HepG2 (cell line): ENCODE measurements around the gene DNAJC11. TPM values are rescaled to one million over a fixed set of nuclear protein-coding genes. Genes with fewer than 3 reads are reported as not detected.

Experiments used
- CERS6 ChIP-seq: sonication (generic); formaldehyde crosslinking; IDR thresholded peaks from 2 replicates; pipeline ENCODE4 v1.5.0; 2020; ENCODE audit warnings: missing genetic modification reagents
- CHD2 ChIP-seq: IDR thresholded peaks from 2 replicates; pipeline ENCODE4 v1.6.1; 2011; ENCODE audit warnings: low read depth, low read length, improper control_type of control experiment
- EEA1 ChIP-seq: sonication (generic); formaldehyde crosslinking; IDR thresholded peaks from 2 replicates; pipeline ENCODE4 v1.5.1; 2020; ENCODE audit warnings: mild to moderate bottlenecking, missing genetic modification reagents, borderline replicate concordance
- FLYWCH1 ChIP-seq: sonication (generic); formaldehyde crosslinking; IDR thresholded peaks from 2 replicates; pipeline ENCODE4 v1.8.1; 2023; ENCODE audit warnings: mild to moderate bottlenecking, missing genetic modification reagents
- NFKB2 ChIP-seq: sonication (generic); formaldehyde crosslinking; IDR thresholded peaks from 2 replicates; pipeline ENCODE4 v1.4.0; 2020; ENCODE audit warnings: missing genetic modification reagents, borderline replicate concordance
- NR2C2 ChIP-seq: sonication (generic); formaldehyde crosslinking; IDR thresholded peaks from 2 replicates; pipeline ENCODE4 v1.4.0; 2020; ENCODE audit warnings: missing genetic modification reagents, mild to moderate bottlenecking, moderate library complexity, borderline replicate concordance
- NR2F2 ChIP-seq: IDR thresholded peaks from 2 replicates; pipeline ENCODE4 v1.6.1; 2012; ENCODE audit warnings: low read depth, inconsistent platforms, borderline replicate concordance
- PAXIP1 ChIP-seq: sonication (generic); formaldehyde crosslinking; conservative IDR thresholded peaks from 2 replicates; pipeline ENCODE4 v1.4.0; 2020; ENCODE audit warnings: mild to moderate bottlenecking, missing genetic modification reagents, moderate library complexity
- ZBTB4 ChIP-seq: sonication (generic); formaldehyde crosslinking; IDR thresholded peaks from 2 replicates; pipeline ENCODE4 v1.4.0; 2020; ENCODE audit warnings: missing genetic modification reagents, mild to moderate bottlenecking, borderline replicate concordance
- ZNF17 ChIP-seq: sonication (generic); formaldehyde crosslinking; IDR thresholded peaks from 2 replicates; pipeline ENCODE4 v1.5.0; 2020; ENCODE audit warnings: mild to moderate bottlenecking, missing genetic modification reagents
- ZNF260 ChIP-seq: sonication (generic); formaldehyde crosslinking; IDR thresholded peaks from 2 replicates; pipeline ENCODE4 v1.4.0; 2020; ENCODE audit warnings: missing genetic modification reagents, low read depth, mild to moderate bottlenecking, borderline replicate concordance
- polyA plus RNA-seq, 8 experiments: library from polyadenylated mRNA; depleted of rRNA in 3 of 8; stranded (reverse) in 7 of 8; unstranded in 1 of 8; fragments of >200 nt; fragmentation: Illumina TruSeq in 4 of 8; extraction: Trizol in 4 of 8; gene quantifications; 2 replicates each; pipeline versions ENCODE4 v1.2.1 to v1.2.3, GENCODE V29; 2011 to 2016; ENCODE audit warnings: low read depth in 4 of 8, missing spikeins in 1 of 8, mixed read lengths in 1 of 8; ENCODE audit not compliant: insufficient read depth in 1 of 8
- total RNA-seq, 5 experiments: library from RNA; depleted of rRNA; stranded (reverse); fragments of >200 nt; fragmentation: Illumina TruSeq; extraction: Trizol; gene quantifications; 2 replicates each; pipeline ENCODE4 v1.2.3, GENCODE V29; 2016; ENCODE audit warnings: low read depth in 1 of 5
- TF ChIP-seq, protein P1 (sequence below), 2 experiments: sonication (generic) in 1 of 2; formaldehyde crosslinking in 1 of 2; IDR thresholded peaks; 2 replicates each; pipeline versions ENCODE4 v1.6.1 to v1.9.0; 2014 to 2022; ENCODE audit warnings: antibody characterized with exemption in 1 of 2, borderline replicate concordance in 1 of 2, inconsistent platforms in 1 of 2, low read depth in 1 of 2, missing genetic modification reagents in 1 of 2

DNAJC11 gene
- total and polyA plus RNA-seq, 2 of the 13 experiments (the other 11 are each of a cell fraction or from before 2014, with no cell fraction given), result 25.1 to 47.6 TPM

DNA sequence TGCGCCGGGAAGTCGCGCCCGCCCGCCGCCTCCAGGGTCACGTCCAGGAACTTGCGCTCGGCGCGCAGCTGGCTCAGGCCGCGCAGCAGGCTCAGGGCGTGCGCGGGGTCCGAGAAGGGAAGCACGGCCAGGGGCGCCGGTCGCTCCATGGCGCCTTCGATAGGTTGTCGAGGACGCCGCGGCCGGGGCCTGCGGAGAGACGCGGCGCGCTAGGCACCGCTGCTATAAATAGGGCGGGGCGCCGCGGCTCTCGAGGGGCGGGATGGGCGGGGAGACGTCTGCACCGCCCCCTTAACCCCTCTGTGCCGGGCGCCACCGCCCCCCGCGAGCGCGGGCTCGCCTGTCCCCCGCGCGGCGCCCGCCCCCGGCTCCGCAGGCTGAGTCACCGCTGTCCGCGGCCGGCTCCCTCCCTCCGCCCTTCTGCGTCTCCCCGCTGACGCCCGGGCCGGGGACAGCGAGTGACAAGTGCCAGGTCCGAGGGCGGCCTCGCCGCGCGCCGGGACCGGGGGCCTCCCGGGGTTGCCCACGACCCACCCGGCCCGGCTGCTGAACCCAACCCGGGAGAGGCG, 98.9 kb downstream of the DNAJC11 start, which contains the start of gene KLHL21 (continued):
- TF ChIP-seq EEA1 (CRISPR knock-in tag) (no peak), ZNF260 (CRISPR knock-in tag) (no peak), NR2C2 (CRISPR knock-in tag) (no peak; the same call in 1 of the 2 replicates), CHD2 (0 out of 2 replicates have a peak, but pooled peaks have one; percentile 7), NFKB2 (CRISPR knock-in tag) (peak; percentile 73; the same call in 1 of the 2 replicates), NR2F2 (no peak), ZNF17 (CRISPR knock-in tag) (no peak), FLYWCH1 (CRISPR knock-in tag) (no peak), PAXIP1 (no peak), ZBTB4 (CRISPR knock-in tag) (no peak), CERS6 (CRISPR knock-in tag) (no peak)
- TF ChIP-seq, protein P1, sequence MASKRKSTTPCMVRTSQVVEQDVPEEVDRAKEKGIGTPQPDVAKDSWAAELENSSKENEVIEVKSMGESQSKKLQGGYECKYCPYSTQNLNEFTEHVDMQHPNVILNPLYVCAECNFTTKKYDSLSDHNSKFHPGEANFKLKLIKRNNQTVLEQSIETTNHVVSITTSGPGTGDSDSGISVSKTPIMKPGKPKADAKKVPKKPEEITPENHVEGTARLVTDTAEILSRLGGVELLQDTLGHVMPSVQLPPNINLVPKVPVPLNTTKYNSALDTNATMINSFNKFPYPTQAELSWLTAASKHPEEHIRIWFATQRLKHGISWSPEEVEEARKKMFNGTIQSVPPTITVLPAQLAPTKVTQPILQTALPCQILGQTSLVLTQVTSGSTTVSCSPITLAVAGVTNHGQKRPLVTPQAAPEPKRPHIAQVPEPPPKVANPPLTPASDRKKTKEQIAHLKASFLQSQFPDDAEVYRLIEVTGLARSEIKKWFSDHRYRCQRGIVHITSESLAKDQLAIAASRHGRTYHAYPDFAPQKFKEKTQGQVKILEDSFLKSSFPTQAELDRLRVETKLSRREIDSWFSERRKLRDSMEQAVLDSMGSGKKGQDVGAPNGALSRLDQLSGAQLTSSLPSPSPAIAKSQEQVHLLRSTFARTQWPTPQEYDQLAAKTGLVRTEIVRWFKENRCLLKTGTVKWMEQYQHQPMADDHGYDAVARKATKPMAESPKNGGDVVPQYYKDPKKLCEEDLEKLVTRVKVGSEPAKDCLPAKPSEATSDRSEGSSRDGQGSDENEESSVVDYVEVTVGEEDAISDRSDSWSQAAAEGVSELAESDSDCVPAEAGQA (IDR thresholded peaks at IDR 0.05; ENCODE audit: low read depth), result no peak
- TF ChIP-seq, protein P1 (CRISPR knock-in tag; IDR thresholded peaks at IDR 0.05; ENCODE audit: borderline replicate concordance), result no peak
